Testis (tissue), 3 donors: ENCODE data around the gene FEV. TPM values are rescaled to one million over a fixed set of nuclear protein-coding genes. Genes with fewer than 3 reads are reported as not detected.

Experiments used
- DNase-seq: peaks from one replicate; pipeline ENCODE4 v3.0.0-alpha.2; 2019
- H3K27ac ChIP-seq, 2 donors: fragments of 200-600 bp; sonication (generic); one replicate each; pipeline ENCODE4 v1.5.1; 2019
- H3K27me3 ChIP-seq: fragments of 200-600 bp; sonication (generic); one replicate; pipeline ENCODE4 v1.5.1; 2019
- H3K36me3 ChIP-seq: fragments of 200-600 bp; sonication (generic); one replicate; pipeline ENCODE4 v1.5.1; 2017; ENCODE audit warnings: low read depth; ENCODE audit errors: missing control alignments
- H3K4me1 ChIP-seq: fragments of 200-600 bp; sonication (generic); one replicate; pipeline ENCODE4 v1.5.1; 2019
- H3K4me3 ChIP-seq, 2 donors: fragments of 200-600 bp; sonication (generic); one replicate each; pipeline ENCODE4 v1.5.1; 2017 to 2019
- H3K9me3 ChIP-seq: fragments of 200-600 bp; sonication (generic); one replicate; pipeline ENCODE4 v1.5.1; 2017
- POLR2A ChIP-seq: fragments of 450-650 bp; IDR thresholded peaks from one replicate; pipeline ENCODE4 v1.6.1; 2017; ENCODE audit warnings: antibody characterized with exemption, mild to moderate bottlenecking, moderate library complexity
- WGBS, 2 donors: methylation state at CpG; one replicate each; pipeline ENCODE4 v1.1.5; 2018; 5-methylcytosine and 5-hydroxymethylcytosine counted together
- intact Hi-C: fragments of 100-400 bp; cut with DNase I; formaldehyde crosslinking; loops from one replicate; pipeline ENCODE4 v1.15.1; 2023; ENCODE audit warnings: low total_unique reads
- polyA plus RNA-seq: library from polyadenylated mRNA; stranded (reverse); fragments of 350-450 nt; fragmentation: Illumina TruSeq; extraction: RNeasy Lipid Tissue Mini Kit (QIAGEN cat#74804); gene quantifications from one replicate; pipeline ENCODE4 v1.2.3, GENCODE V29; 2014; ENCODE audit warnings: low read depth, low replicate concordance; ENCODE audit not compliant: insufficient read depth
- total RNA-seq, 2 donors: library from RNA; depleted of rRNA; stranded (reverse); fragments of >200 nt; gene quantifications; one replicate each; pipeline ENCODE4 v1.2.3, GENCODE V29; 2016
- TF ChIP-seq, protein P1 (sequence below), 3 experiments: fragments of 450-650 bp in 2 of 3; fragments of 200-600 bp in 1 of 3; sonication (generic) in 1 of 3; IDR thresholded peaks; one replicate each; pipeline ENCODE4 v1.5.1; 2016 to 2019; ENCODE audit warnings: antibody characterized with exemption in 3 of 3, mild to moderate bottlenecking in 2 of 3, moderate library complexity in 1 of 3

Gene FEV
- total and polyA plus RNA-seq, 3 donors from 2014 or later, result not detected

DNA sequence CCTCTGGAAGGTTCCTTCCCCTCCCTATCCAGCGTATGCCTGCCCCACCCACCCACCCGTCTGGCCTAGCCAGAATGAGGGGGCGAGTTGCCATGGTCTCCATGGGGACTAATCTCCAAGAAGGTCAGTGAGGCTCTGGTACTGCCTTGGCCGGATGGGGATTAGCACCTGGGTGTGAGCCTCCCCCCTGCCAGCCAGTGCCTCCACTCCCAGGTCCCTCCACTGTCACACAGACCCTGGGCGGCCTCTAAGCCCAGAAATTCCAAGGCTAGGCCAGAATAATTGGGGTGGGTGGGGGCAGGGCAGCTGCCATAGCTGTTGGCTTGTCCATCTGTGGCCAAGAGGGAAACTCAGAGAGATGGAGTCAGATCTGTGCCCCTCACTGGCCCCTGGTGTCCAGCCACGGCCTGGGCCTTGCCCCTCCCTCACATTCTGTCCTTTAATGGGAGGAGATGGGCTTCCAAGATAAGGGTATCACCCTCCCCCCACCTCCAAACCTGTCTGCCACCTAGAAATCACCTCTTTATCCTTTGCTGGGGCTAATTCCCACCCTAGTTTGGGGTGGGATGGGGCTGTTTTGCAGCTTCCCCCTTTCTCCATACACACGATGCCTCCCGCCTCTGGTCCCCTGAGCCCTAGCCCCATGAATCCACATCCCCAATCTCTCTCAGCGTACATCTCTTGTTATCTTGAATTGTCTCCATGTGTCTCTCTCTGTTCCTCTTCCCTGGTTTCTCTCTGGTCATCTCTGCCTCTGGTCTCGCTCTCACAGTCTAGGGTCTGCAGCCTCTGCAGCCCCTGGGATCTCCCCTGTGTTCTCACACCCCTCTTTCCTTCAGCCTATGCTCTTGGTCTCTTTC lies 14.3 kb upstream of the FEV start:
- H3K27ac ChIP-seq, result no peak overlapping the region

DNA sequence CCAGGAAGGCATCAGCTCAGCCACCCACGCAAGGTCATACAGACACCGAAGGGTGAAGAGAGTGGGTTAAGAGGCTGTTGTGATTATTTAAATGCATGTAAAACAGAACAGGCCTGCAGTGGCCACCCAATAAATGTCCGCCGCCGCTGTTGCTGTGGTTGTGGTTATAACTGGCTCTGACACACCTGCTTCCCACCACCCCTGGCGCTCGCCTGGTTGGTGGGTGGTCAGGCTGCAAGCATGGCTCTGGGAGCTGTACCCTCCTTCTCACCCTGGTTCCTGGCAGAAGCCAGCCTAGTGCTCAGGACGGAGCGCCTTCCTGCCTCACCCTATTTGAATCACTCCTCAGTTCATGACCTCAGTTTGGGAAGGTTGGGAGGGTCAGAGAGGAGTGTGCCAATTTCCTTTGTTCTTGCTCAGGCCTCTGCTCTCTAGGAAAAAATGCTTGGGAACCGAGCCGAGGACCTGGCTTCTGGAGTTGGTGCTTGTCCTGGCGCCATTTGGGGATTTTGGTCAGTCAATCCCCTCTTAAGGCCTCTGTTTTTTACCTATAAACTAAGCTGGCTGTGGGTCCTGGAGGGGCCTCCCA lies 13.5 kb upstream of the FEV start:
- DNase-seq, result no peak

More for the DNA sequence above, 14.3 kb upstream of the FEV start:
- peaks cover 17% of the 10 kb centered on the region for H3K4me1 ChIP-seq
- no peak for DNase-seq
- intact Hi-C loops, result no loop called here
- TF ChIP-seq POLR2A, result no peak
- TF ChIP-seq, protein P1, sequence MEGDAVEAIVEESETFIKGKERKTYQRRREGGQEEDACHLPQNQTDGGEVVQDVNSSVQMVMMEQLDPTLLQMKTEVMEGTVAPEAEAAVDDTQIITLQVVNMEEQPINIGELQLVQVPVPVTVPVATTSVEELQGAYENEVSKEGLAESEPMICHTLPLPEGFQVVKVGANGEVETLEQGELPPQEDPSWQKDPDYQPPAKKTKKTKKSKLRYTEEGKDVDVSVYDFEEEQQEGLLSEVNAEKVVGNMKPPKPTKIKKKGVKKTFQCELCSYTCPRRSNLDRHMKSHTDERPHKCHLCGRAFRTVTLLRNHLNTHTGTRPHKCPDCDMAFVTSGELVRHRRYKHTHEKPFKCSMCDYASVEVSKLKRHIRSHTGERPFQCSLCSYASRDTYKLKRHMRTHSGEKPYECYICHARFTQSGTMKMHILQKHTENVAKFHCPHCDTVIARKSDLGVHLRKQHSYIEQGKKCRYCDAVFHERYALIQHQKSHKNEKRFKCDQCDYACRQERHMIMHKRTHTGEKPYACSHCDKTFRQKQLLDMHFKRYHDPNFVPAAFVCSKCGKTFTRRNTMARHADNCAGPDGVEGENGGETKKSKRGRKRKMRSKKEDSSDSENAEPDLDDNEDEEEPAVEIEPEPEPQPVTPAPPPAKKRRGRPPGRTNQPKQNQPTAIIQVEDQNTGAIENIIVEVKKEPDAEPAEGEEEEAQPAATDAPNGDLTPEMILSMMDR (IDR thresholded peaks at IDR 0.05), result no peak
- no peaks in the 10 kb centered on the region for H3K9me3 ChIP-seq
- H3K4me3 ChIP-seq, result no peak overlapping the region
- H3K36me3 ChIP-seq, result no peaks in the 10 kb centered on the region
- 65 to 66% methylated on average over 7 to 10 of the region's 10 CpGs for WGBS, 2 donors
- no peaks in the 10 kb centered on the region for H3K27me3 ChIP-seq

DNA sequence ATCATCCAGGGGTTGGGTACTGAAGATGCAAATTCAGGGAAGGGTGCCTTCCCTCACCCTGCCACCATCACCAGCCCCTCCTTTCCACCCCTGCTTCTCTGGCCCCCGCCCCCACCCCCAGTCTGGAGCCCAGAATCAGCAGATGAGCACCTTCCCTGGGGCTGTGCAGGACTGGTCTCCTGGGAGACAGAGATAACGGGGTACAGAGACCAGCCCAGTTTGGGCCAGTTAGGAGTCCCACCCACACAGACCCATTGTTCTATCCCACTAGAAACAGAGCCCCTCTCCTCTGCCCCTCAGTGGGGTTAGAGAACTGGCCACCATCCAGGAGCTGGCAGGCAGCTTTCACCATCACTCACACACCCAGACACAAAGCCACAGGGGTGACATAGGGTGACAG lies 12.7 kb upstream of the FEV start:
- Histone ChIP-seq H3K4me1 (peaks cover 25% of the 10 kb centered on the region), H3K36me3 (no peaks in the 10 kb centered on the region), H3K4me3 (no peak overlapping the region), H3K27me3 (no peaks in the 10 kb centered on the region), H3K9me3 (no peaks in the 10 kb centered on the region), H3K27ac (no peak overlapping the region)
- intact Hi-C loops, result no loop called here
- 61% methylated on average over 2 of the region's 2 CpGs; no CpG with 5 or more reads in 1 of the 2 donors for WGBS, 2 donors
- TF ChIP-seq, protein P1 (IDR thresholded peaks at IDR 0.05), result no peak
- no peak for TF ChIP-seq POLR2A
- no peak for DNase-seq

More for the DNA sequence above, 13.5 kb upstream of the FEV start:
- H3K27ac ChIP-seq, result no peak overlapping the region
- WGBS, 2 donors, result 73 to 88% methylated on average over 12 of the region's 12 CpGs
- H3K9me3 ChIP-seq, result no peaks in the 10 kb centered on the region
- H3K36me3 ChIP-seq, result no peaks in the 10 kb centered on the region
- H3K4me1 ChIP-seq, result peaks cover 23% of the 10 kb centered on the region
- intact Hi-C loops, result no loop called here
- no peak for TF ChIP-seq POLR2A
- TF ChIP-seq, protein P1 (IDR thresholded peaks at IDR 0.05), result no peak
- H3K27me3 ChIP-seq, result no peaks in the 10 kb centered on the region
- no peak overlapping the region for H3K4me3 ChIP-seq

DNA sequence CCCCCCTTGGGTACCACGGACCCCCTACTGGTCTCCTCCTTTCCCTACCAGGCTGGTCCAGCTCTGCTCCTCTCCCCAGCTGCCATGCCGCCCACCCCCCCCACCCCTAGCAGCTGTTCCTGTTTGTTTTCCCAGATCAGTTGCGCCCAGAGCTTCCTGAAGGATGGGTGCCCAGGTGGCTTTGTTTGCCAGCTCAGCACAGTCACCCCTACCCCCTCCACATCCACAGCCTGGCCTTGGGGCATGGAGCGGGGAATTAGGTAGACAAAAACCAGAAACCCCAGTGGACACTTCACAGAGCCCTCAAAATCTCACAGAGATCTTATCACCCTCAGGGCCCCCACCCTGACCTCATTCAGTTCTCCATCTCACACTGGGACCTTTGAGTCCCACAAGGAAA lies 12.0 kb upstream of the FEV start:
- intact Hi-C loops, result no loop called here
- no peaks in the 10 kb centered on the region for H3K9me3 ChIP-seq
- no peaks in the 10 kb centered on the region for H3K27me3 ChIP-seq
- whole genome bisulfite sequencing, 2 donors, result 63 to 71% methylated on average over 4 of the region's 4 CpGs
- TF ChIP-seq POLR2A, result no peak
- TF ChIP-seq, protein P1 (IDR thresholded peaks at IDR 0.05), result no peak
- DNase-seq, result no peak
- H3K27ac ChIP-seq, result no peak overlapping the region
- H3K4me3 ChIP-seq, result no peak overlapping the region
- H3K36me3 ChIP-seq, result no peaks in the 10 kb centered on the region
- H3K4me1 ChIP-seq, result peaks cover 18% of the 10 kb centered on the region
